Measurements from ENCODE around the gene LAMP5.

LAMP5 gene

DNA sequence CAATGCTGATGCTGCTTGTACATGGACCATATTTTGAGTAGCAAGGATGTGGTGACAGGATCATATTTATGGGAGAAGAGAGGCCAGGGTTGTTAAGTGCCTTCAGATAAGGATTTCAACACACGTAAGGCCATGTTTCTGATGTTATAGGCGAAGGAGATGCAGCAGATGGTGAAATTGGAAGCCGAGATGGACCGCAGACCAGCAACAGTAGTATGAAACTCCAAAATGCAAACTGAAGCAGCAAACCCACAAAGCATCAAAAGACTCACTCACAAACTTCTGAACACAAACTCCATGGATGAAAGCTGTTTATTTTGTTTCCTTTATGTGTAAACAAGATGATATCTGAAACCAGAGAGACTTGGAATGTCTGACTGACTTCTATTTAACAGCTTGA lies 35.6 kb upstream of the LAMP5 start:
- DNase-seq (ENCODE audit: low read depth) = no peak
- no peak overlapping the region for H3K4me3 ChIP-seq (ENCODE audit: low read length)
- no peak for TF ChIP-seq CTCF (conservative IDR thresholded peaks at IDR 0.05; ENCODE audit: low read length)

- no peak for TF ChIP-seq CTCF (conservative IDR thresholded peaks at IDR 0.05; ENCODE audit: low read length)
- DNase-seq (ENCODE audit: low read depth) = no peak
- no peak overlapping the region for H3K4me3 ChIP-seq (ENCODE audit: low read length)
Measured at GRCh38 chr20:9480066-9480465, 34.3 kb upstream of the LAMP5 start.

GRCh38 chr20:9482180-9482579 lies 32.2 kb upstream of the LAMP5 start:
- no peak for TF ChIP-seq CTCF (conservative IDR thresholded peaks at IDR 0.05; ENCODE audit: low read length)
- DNase-seq (ENCODE audit: low read depth) = no peak

GRCh38 chr20:9483131-9483530 lies 31.3 kb upstream of the LAMP5 start:
- DNase-seq (ENCODE audit: low read depth) = no peak
- TF ChIP-seq CTCF (conservative IDR thresholded peaks at IDR 0.05; ENCODE audit: low read length) = no peak
- no peak overlapping the region for H3K4me3 ChIP-seq (ENCODE audit: low read length)

More at GRCh38 chr20:9482180-9482579, 32.2 kb upstream of the LAMP5 start:
- no peak overlapping the region for H3K4me3 ChIP-seq (ENCODE audit: low read length)

GRCh38 chr20:9485614-9486340 lies 28.6 kb upstream of the LAMP5 start:
- no peak for DNase-seq (ENCODE audit: low read depth)
- H3K4me3 ChIP-seq (ENCODE audit: low read length) = no peak overlapping the region
- TF ChIP-seq CTCF (conservative IDR thresholded peaks at IDR 0.05; ENCODE audit: low read length) = no peak

DNA sequence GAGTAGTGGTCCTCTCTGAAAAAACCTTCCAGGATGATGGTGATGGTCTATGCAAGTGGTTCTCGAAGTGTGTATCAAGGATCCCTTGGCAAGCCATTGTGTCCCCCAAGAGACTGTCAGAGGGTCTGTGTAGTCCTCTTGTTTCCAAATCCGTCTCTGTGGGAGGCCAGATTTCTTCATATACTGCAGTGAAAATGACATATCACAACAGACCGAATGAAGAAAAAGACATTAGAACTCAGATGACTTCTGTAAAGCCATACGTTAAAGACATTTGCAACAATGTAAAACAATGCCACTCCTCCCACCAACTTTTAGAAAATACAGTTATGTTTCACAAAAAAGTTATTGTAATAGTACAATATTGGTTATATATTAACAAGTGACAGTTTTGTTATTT lies 27.2 kb upstream of the LAMP5 start:
- TF ChIP-seq CTCF (conservative IDR thresholded peaks at IDR 0.05; ENCODE audit: low read length) = no peak

GRCh38 chr20:9488063-9488462 lies 26.3 kb upstream of the LAMP5 start:
- no peak overlapping the region for H3K4me3 ChIP-seq (ENCODE audit: low read length)
- DNase-seq (ENCODE audit: low read depth) = no peak
- TF ChIP-seq CTCF (conservative IDR thresholded peaks at IDR 0.05; ENCODE audit: low read length) = no peak

More for the DNA sequence above, 27.2 kb upstream of the LAMP5 start:
- no peak overlapping the region for H3K4me3 ChIP-seq (ENCODE audit: low read length)
- no peak for DNase-seq (ENCODE audit: low read depth)
